Sigmoid colon (tissue), 7 donors: Measurements from ENCODE around the gene CREB3. TPM values are rescaled to one million over a fixed set of nuclear protein-coding genes. Genes with fewer than 3 reads are reported as not detected.

Experiments used
- DNase-seq: peaks from one replicate; pipeline ENCODE4 v3.0.0-alpha.2; 2019
- H3K27ac ChIP-seq, 4 donors: fragments of 200-600 bp; sonication (generic); one replicate each; pipeline ENCODE4 v1.5.1; 2016 to 2019; ENCODE audit warnings: mild to moderate bottlenecking in 1 of 4
- H3K27me3 ChIP-seq, 3 donors: fragments of 200-600 bp; sonication (generic); one replicate each; pipeline ENCODE4 v1.5.1; 2019; ENCODE audit warnings: mild to moderate bottlenecking in 1 of 3
- H3K36me3 ChIP-seq, 4 donors: fragments of 200-600 bp; sonication (generic); one replicate each; pipeline ENCODE4 v1.5.1; 2016 to 2019
- H3K4me1 ChIP-seq, 4 donors: fragments of 200-600 bp; sonication (generic); one replicate each; pipeline ENCODE4 v1.5.1; 2017 to 2019
- H3K4me3 ChIP-seq, 4 donors: fragments of 200-600 bp; sonication (generic); one replicate each; pipeline ENCODE4 v1.5.1; 2017 to 2019; ENCODE audit warnings: mild to moderate bottlenecking in 2 of 4, moderate library complexity in 1 of 4
- H3K9me3 ChIP-seq, 4 donors: fragments of 200-600 bp in 3 of 4; sonication (generic) in 3 of 4; one replicate each; pipeline versions ENCODE4 v1.5.1 to v1.6.1; 2013 to 2019
- EP300 ChIP-seq, 4 donors: sonication (generic); formaldehyde crosslinking; IDR thresholded peaks; one replicate each; pipeline ENCODE4 v1.6.1; 2017; ENCODE audit warnings: antibody characterized with exemption in 4 of 4
- POLR2A ChIP-seq, 2 donors: fragments of 450-650 bp; IDR thresholded peaks; one replicate each; pipeline ENCODE4 v1.6.1; 2016; ENCODE audit warnings: antibody characterized with exemption in 2 of 2, mild to moderate bottlenecking in 2 of 2, moderate library complexity in 2 of 2
- POLR2AphosphoS5 ChIP-seq, 4 donors: sonication (generic); formaldehyde crosslinking; IDR thresholded peaks; one replicate each; pipeline ENCODE4 v1.6.1; 2017; ENCODE audit warnings: antibody characterized with exemption in 4 of 4
- WGBS, 2 donors: extraction: QIAGEN DNeasy Blood & Tissue Kit; methylation state at CpG; one replicate each; pipeline ENCODE4 v1.1.7; 2013; 5-methylcytosine and 5-hydroxymethylcytosine counted together
- intact Hi-C: fragments of 100-400 bp; cut with DNase I; formaldehyde crosslinking; loops from one replicate; pipeline ENCODE4 v1.15.1; 2023
- polyA plus RNA-seq, 3 donors: library from polyadenylated mRNA; stranded (reverse); fragments of 200-250 nt; gene quantifications; one replicate each; pipeline ENCODE4 v1.2.3, GENCODE V29; 2013
- total RNA-seq, 4 donors: library from RNA; depleted of rRNA; stranded (reverse); fragments of >200 nt; gene quantifications; one replicate each; pipeline ENCODE4 v1.1.0, GENCODE V29; 2016
- TF ChIP-seq, protein P1 (sequence below), 4 experiments: fragments of 450-650 bp in 3 of 4; fragments of 200-600 bp in 1 of 4; IDR thresholded peaks; one replicate each; pipeline ENCODE4 v1.5.1; 2016 to 2019; ENCODE audit warnings: antibody characterized with exemption in 4 of 4, mild to moderate bottlenecking in 3 of 4, moderate library complexity in 2 of 4
- donor health status: healthy with polysubstance abuse.
- donor health status: Bipolar disorder and iron deficiency.
- donor health status: healthy.

Gene CREB3
- total and polyA plus RNA-seq, 7 donors: 31.0 to 82.7 (median 65.9) TPM

DNA sequence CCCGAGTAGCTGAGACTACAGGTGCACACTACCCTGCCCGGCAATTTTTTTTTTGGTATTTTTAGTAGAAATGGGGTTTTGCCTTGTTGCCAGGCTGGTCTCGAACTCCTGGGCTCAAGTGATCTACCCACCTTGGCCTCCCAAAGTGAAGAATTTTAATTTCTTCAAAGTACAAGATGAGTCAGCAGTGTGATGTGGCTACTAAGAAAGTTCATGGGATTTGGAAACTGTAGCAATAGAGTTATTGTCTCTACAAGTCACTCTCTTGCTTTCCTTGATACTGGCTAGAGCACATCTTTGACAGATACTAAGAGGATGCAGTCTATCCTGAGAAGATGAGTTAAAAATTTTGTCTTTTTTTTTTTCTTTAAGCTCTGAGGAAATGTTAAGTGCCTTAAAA is 1.6 kb downstream of the CREB3 start:
- H3K4me1 ChIP-seq: peaks cover 0 to 45% (median 36%) of the 10 kb centered on the region in 4 donors
- DNase-seq: no peak
- WGBS, 2 donors: 91 to 93% methylated on average over 3 of the region's 3 CpGs
- TF ChIP-seq, protein P1, sequence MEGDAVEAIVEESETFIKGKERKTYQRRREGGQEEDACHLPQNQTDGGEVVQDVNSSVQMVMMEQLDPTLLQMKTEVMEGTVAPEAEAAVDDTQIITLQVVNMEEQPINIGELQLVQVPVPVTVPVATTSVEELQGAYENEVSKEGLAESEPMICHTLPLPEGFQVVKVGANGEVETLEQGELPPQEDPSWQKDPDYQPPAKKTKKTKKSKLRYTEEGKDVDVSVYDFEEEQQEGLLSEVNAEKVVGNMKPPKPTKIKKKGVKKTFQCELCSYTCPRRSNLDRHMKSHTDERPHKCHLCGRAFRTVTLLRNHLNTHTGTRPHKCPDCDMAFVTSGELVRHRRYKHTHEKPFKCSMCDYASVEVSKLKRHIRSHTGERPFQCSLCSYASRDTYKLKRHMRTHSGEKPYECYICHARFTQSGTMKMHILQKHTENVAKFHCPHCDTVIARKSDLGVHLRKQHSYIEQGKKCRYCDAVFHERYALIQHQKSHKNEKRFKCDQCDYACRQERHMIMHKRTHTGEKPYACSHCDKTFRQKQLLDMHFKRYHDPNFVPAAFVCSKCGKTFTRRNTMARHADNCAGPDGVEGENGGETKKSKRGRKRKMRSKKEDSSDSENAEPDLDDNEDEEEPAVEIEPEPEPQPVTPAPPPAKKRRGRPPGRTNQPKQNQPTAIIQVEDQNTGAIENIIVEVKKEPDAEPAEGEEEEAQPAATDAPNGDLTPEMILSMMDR (IDR thresholded peaks at IDR 0.05): no peak
- TF ChIP-seq POLR2AphosphoS5 (IDR thresholded peaks at IDR 0.05): no peak
- no peaks in the 10 kb centered on the region for H3K27me3 ChIP-seq
- H3K36me3 ChIP-seq: peaks cover 30 to 47% (median 45%) of the 10 kb centered on the region in 4 donors
- H3K4me3 ChIP-seq: no peak overlapping the region
- no peaks in the 10 kb centered on the region for H3K9me3 ChIP-seq
- H3K27ac ChIP-seq: peak overlapping the region; percentile 97 to 99 (median 98)
- intact Hi-C loops: loop anchor here (5.0 kb wide), 1 partner anchor 127 kb away; the partner anchor contains the start of gene TESK1

DNA sequence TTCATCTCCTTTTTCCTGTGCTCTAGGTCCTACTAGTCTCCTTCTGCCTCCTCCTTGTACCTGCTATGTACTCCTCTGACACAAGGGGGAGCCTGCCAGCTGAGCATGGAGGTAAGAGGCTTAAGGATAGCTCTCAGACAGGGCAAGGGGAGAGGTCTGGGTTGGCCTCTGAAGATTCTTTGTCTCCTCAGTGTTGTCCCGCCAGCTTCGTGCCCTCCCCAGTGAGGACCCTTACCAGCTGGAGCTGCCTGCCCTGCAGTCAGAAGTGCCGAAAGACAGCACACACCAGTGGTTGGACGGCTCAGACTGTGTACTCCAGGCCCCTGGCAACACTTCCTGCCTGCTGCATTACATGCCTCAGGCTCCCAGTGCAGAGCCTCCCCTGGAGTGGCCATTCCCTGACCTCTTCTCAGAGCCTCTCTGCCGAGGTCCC is 3.8 kb downstream of the CREB3 start:
- intact Hi-C loops: no loop called here
- TF ChIP-seq, protein P1 (IDR thresholded peaks at IDR 0.05): peak; percentile 63 to 74 (median 66)
- TF ChIP-seq POLR2A (IDR thresholded peaks at IDR 0.05): no peak
- no peak for TF ChIP-seq EP300 (IDR thresholded peaks at IDR 0.05)
- peak in 1 of 4 donors; percentile 27 for TF ChIP-seq POLR2AphosphoS5 (IDR thresholded peaks at IDR 0.05)
- peak; percentile 83 for DNase-seq
- WGBS, 2 donors: 30 to 54% methylated on average over 5 of the region's 5 CpGs
- H3K27ac ChIP-seq: peak overlapping the region; percentile 20 to 98 (median 46)
- peaks cover 0 to 26% (median 17%) of the 10 kb centered on the region in 4 donors for H3K4me1 ChIP-seq
- no peaks in the 10 kb centered on the region for H3K9me3 ChIP-seq
- H3K36me3 ChIP-seq: peaks cover 40 to 69% (median 66%) of the 10 kb centered on the region in 4 donors
- H3K27me3 ChIP-seq: no peaks in the 10 kb centered on the region
- no peak overlapping the region for H3K4me3 ChIP-seq

DNA sequence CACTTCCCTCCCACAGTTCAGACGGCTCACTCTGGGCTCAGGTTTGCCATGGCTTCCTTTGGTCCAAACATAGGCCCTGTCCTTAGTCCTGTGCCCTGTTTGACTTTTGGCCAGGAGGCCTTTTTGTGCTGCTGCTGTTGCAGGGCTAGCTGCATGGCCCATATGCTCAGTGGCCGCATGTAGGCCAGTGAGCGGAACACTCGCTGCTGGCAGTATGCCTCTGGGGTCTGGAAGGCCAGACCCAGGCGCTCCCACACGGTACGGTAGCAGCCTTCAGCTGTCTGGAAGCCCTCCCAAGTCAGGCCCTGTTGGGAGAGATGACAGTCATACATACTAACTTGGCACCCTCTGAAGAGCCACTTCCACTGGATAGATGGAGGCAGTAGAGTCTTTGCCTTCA is 4.7 kb downstream of the CREB3 start:
- TF ChIP-seq POLR2A (IDR thresholded peaks at IDR 0.05) (no peak), EP300 (IDR thresholded peaks at IDR 0.05) (no peak), POLR2AphosphoS5 (IDR thresholded peaks at IDR 0.05) (no peak)
- TF ChIP-seq, protein P1 (IDR thresholded peaks at IDR 0.05): no peak
- no peak for DNase-seq
- Histone ChIP-seq H3K9me3 (no peaks in the 10 kb centered on the region), H3K27ac (peak overlapping the region in 1 of 4 donors; percentile 98), H3K4me3 (no peak overlapping the region), H3K4me1 (peaks cover 0 to 26% (median 16%) of the 10 kb centered on the region in 4 donors), H3K36me3 (peaks cover 47 to 78% (median 74%) of the 10 kb centered on the region in 4 donors), H3K27me3 (no peaks in the 10 kb centered on the region)
- WGBS, 2 donors: 81 to 85% methylated on average over 7 of the region's 7 CpGs
- intact Hi-C loops: no loop called here

DNA sequence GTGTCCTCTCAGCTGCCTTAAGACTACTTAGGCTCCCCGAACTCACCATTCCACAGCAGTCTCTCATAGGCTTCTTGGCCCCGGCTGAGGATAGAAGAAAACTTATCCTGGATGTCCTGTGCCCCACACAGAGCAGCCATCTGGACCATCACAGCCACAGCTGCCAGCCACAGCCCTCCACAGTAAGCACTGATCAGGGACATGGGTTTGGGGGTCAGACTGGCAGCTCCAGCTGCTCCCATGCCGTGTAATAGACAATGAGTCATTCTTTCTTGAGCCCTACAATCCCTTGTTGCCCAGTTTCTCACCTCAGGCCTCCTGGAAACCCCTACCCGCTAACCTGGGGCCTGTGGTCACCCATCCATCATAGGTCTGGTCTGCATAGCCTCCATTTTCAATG is 5.7 kb downstream of the CREB3 start:
- Histone ChIP-seq H3K4me3 (no peak overlapping the region), H3K36me3 (peaks cover 50 to 88% (median 83%) of the 10 kb centered on the region in 4 donors), H3K9me3 (no peaks in the 10 kb centered on the region), H3K27me3 (no peaks in the 10 kb centered on the region), H3K4me1 (peaks cover 0 to 25% (median 14%) of the 10 kb centered on the region in 4 donors), H3K27ac (no peak overlapping the region)
- WGBS, 2 donors: 77 to 85% methylated on average over 4 of the region's 4 CpGs
- DNase-seq: peak; percentile 36
- TF ChIP-seq POLR2AphosphoS5 (IDR thresholded peaks at IDR 0.05) (no peak), POLR2A (IDR thresholded peaks at IDR 0.05) (no peak), EP300 (IDR thresholded peaks at IDR 0.05) (no peak)
- TF ChIP-seq, protein P1 (IDR thresholded peaks at IDR 0.05): no peak
- intact Hi-C loops: no loop called here

DNA sequence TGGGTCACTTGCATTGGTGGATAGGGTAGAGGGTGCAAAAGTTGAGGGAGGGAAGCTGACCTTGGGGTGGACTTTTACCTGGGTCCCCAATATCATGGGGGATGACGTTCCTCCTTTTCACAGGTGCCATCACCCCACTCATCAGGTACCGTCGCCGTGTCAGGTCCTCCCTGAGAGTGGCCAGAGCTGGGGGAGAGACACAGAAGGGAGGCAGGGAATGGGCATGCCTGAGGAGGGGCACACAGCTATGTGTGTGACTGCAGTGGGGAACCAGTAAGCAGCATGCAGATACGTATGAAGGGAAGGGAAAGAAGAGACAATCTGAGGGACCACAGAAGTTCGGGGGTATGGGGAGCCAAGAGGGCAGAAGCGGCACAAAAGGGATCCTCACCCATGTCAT is 6.5 kb downstream of the CREB3 start:
- peak; percentile 58 for DNase-seq
- no peaks in the 10 kb centered on the region for H3K27me3 ChIP-seq
- 86 to 93% methylated on average over 7 of the region's 7 CpGs for WGBS, 2 donors
- no peaks in the 10 kb centered on the region for H3K9me3 ChIP-seq
- peaks cover 0 to 25% (median 11%) of the 10 kb centered on the region in 4 donors for H3K4me1 ChIP-seq
- no peak overlapping the region for H3K4me3 ChIP-seq
- peaks cover 50 to 96% (median 90%) of the 10 kb centered on the region in 4 donors for H3K36me3 ChIP-seq
- intact Hi-C loops: no loop called here
- H3K27ac ChIP-seq: no peak overlapping the region
- TF ChIP-seq POLR2A (IDR thresholded peaks at IDR 0.05) (no peak), POLR2AphosphoS5 (IDR thresholded peaks at IDR 0.05) (no peak), EP300 (IDR thresholded peaks at IDR 0.05) (no peak)
- TF ChIP-seq, protein P1 (IDR thresholded peaks at IDR 0.05): no peak
